SK-N-SH (cell line): ENCODE results near the gene RNF217. TPM values are rescaled to one million over a fixed set of nuclear protein-coding genes. Genes with fewer than 3 reads are reported as not detected.

Experiments used
- CTCF ChIA-PET: fragments of 300-600, 350-600 bp; formaldehyde crosslinking; extraction: SDS; loops from one replicate; lab custom pipeline; 2021; lab: Yijun Ruan, JAX
- POLR2A ChIA-PET: fragments of 350-600 bp; sonication (Branson Sonifier 250); formaldehyde crosslinking; extraction: SDS; loops from one replicate; lab custom pipeline; 2020; ENCODE audit warnings: antibody characterized with exemption, inconsistent platforms; lab: Yijun Ruan, JAX
- DNase-seq: peaks from one replicate; pipeline ENCODE4 v3.0.0; 2012
- H2AFZ ChIP-seq: fragments of 200-600 bp; sonication (generic); 2 replicates; pipeline ENCODE4 v1.8.1; 2016; ENCODE audit warnings: antibody characterized with exemption, mild to moderate bottlenecking, low read depth
- H3F3A ChIP-seq: fragments of 200-600 bp; sonication (generic); replicated peaks from 2 replicates; pipeline ENCODE3; 2016; ENCODE audit warnings: antibody characterized with exemption, mild to moderate bottlenecking; ENCODE audit not compliant: insufficient read depth
- H3K27ac ChIP-seq, 2 experiments: fragments of 200-500 bp in 1 of 2; fragments of 200-600 bp in 1 of 2; sonication (Bioruptor generic) in 1 of 2; sonication (generic), shearing (Covaris generic) in 1 of 2; 2 replicates each; pipeline versions ENCODE4 v1.5.1 to v1.6.1; 2014 to 2016; ENCODE audit warnings: low read depth in 2 of 2, inconsistent platforms in 1 of 2, low read length in 1 of 2, mild to moderate bottlenecking in 1 of 2, mixed read lengths in 1 of 2
- H3K27me3 ChIP-seq: fragments of 200-600 bp; sonication (generic), shearing (Covaris generic); 2 replicates; pipeline ENCODE4 v1.6.1; 2016; ENCODE audit warnings: mixed run types; ENCODE audit not compliant: insufficient read depth
- H3K36me3 ChIP-seq, 2 experiments: fragments of 200-500 bp in 1 of 2; fragments of 200-600 bp in 1 of 2; sonication (Bioruptor generic) in 1 of 2; sonication (generic) in 1 of 2; replicated peaks in 1 of 2; 2 replicates each; pipeline versions ENCODE3 to v1.5.1; 2014 to 2016; ENCODE audit warnings: low read length in 1 of 2, mild to moderate bottlenecking in 1 of 2; ENCODE audit not compliant: insufficient read depth in 2 of 2, control insufficient read depth in 1 of 2
- H3K4me1 ChIP-seq, 2 experiments: fragments of 200-500 bp in 1 of 2; fragments of 200-600 bp in 1 of 2; sonication (Bioruptor generic) in 1 of 2; sonication (generic), shearing (Covaris generic) in 1 of 2; 2 replicates each; pipeline versions ENCODE4 v1.5.1 to v1.6.1; 2014 to 2016; ENCODE audit warnings: low read depth in 1 of 2, low read length in 1 of 2, mixed run types in 1 of 2; ENCODE audit not compliant: insufficient read depth in 2 of 2, control insufficient read depth in 1 of 2
- H3K4me2 ChIP-seq: fragments of 200-600 bp; sonication (generic), shearing (Covaris generic); 2 replicates; pipeline ENCODE4 v1.6.1; 2017; ENCODE audit warnings: mixed run types
- H3K4me3 ChIP-seq, 2 experiments: fragments of 200-500 bp in 1 of 2; fragments of 200-600 bp in 1 of 2; sonication (Bioruptor generic) in 1 of 2; sonication (generic), shearing (Covaris generic) in 1 of 2; 2 replicates each; pipeline versions ENCODE4 v1.5.1 to v1.8.1; 2014 to 2016; ENCODE audit warnings: low read depth in 2 of 2, inconsistent platforms in 1 of 2, low read length in 1 of 2, mild to moderate bottlenecking in 1 of 2, mixed read lengths in 1 of 2, moderate library complexity in 1 of 2
- H3K79me2 ChIP-seq: fragments of 200-600 bp; sonication (generic); 2 replicates; pipeline ENCODE4 v1.8.1; 2017; ENCODE audit warnings: mild to moderate bottlenecking; ENCODE audit not compliant: insufficient read depth
- H3K9ac ChIP-seq: fragments of 200-600 bp; sonication (generic); 2 replicates; pipeline ENCODE4 v1.6.1; 2017; ENCODE audit warnings: mixed run types
- H3K9me2 ChIP-seq: fragments of 200-600 bp; sonication (generic); 2 replicates; pipeline ENCODE4 v1.6.1; 2017; ENCODE audit warnings: mixed run types
- H3K9me3 ChIP-seq: fragments of 200-600 bp; sonication (generic); 2 replicates; pipeline ENCODE4 v1.6.1; 2017; ENCODE audit warnings: mixed run types, mild to moderate bottlenecking, moderate library complexity
- H4K20me1 ChIP-seq: fragments of 200-600 bp; sonication (generic); 2 replicates; pipeline ENCODE4 v1.6.1; 2017; ENCODE audit warnings: mild to moderate bottlenecking, mixed run types; ENCODE audit not compliant: insufficient read depth
- CHD2 ChIP-seq: fragments of 150-350 bp; IDR thresholded peaks from 2 replicates; pipeline ENCODE4 v1.6.1; 2018; ENCODE audit warnings: low read length; ENCODE audit not compliant: partially characterized antibody
- FOXJ3 ChIP-seq: sonication (generic); formaldehyde crosslinking; IDR thresholded peaks from 2 replicates; pipeline ENCODE4 v1.5.1; 2020; ENCODE audit warnings: mild to moderate bottlenecking, missing genetic modification reagents
- FOXM1 ChIP-seq: IDR thresholded peaks from 2 replicates; pipeline ENCODE4 v1.4.0; 2012; ENCODE audit warnings: low read depth, mild to moderate bottlenecking
- GABPA ChIP-seq: IDR thresholded peaks from 2 replicates; pipeline ENCODE4 v1.4.0; 2012; ENCODE audit warnings: low read depth, mild to moderate bottlenecking
- IRF3 ChIP-seq: fragments of 150-350 bp; IDR thresholded peaks from 2 replicates; pipeline ENCODE4 v1.6.1; 2016; ENCODE audit warnings: mild to moderate bottlenecking, low read depth, low read length
- JUND ChIP-seq: IDR thresholded peaks from 2 replicates; pipeline ENCODE4 v1.4.0; 2012
- MAX ChIP-seq: IDR thresholded peaks from 2 replicates; pipeline ENCODE4 v1.4.0; 2012; ENCODE audit warnings: low read depth
- MEF2A ChIP-seq: IDR thresholded peaks from 2 replicates; pipeline ENCODE4 v1.4.0; 2012; ENCODE audit warnings: low read depth, borderline replicate concordance
- NFIC ChIP-seq: IDR thresholded peaks from 2 replicates; pipeline ENCODE4 v1.4.0; 2012; ENCODE audit warnings: borderline replicate concordance
- POLR2AphosphoS5 ChIP-seq: IDR thresholded peaks from 2 replicates; pipeline ENCODE4 v1.6.1; 2012; ENCODE audit warnings: low read depth, low read length
- RCOR1 ChIP-seq: fragments of 150-350 bp; IDR thresholded peaks from 2 replicates; pipeline ENCODE4 v1.6.1; 2017; ENCODE audit warnings: antibody characterized with exemption, low read length
- REST ChIP-seq: IDR thresholded peaks from 2 replicates; pipeline ENCODE4 v1.6.1; 2012; ENCODE audit warnings: mild to moderate bottlenecking, low read depth, low read length, moderate library complexity
- RFX5 ChIP-seq: IDR thresholded peaks from 2 replicates; pipeline ENCODE4 v1.6.1; 2012; ENCODE audit warnings: mild to moderate bottlenecking, improper control_type of control experiment, low read length
- RXRA ChIP-seq: IDR thresholded peaks from 2 replicates; pipeline ENCODE4 v1.4.0; 2012; ENCODE audit warnings: low read depth, mild to moderate bottlenecking, borderline replicate concordance
- SIN3A ChIP-seq: IDR thresholded peaks from 2 replicates; pipeline ENCODE4 v1.6.1; 2012; ENCODE audit warnings: low read depth, mild to moderate bottlenecking, low read length, moderate library complexity, borderline replicate concordance
- SMC3 ChIP-seq: IDR thresholded peaks from 2 replicates; pipeline ENCODE4 v1.6.1; 2012; ENCODE audit warnings: low read depth, low read length, improper control_type of control experiment
- TEAD4 ChIP-seq: IDR thresholded peaks from 2 replicates; pipeline ENCODE4 v1.4.0; 2012; ENCODE audit warnings: mild to moderate bottlenecking, borderline replicate concordance; ENCODE audit not compliant: insufficient read depth
- USF2 ChIP-seq: fragments of 150-350 bp; IDR thresholded peaks from 2 replicates; pipeline ENCODE4 v1.6.1; 2017; ENCODE audit warnings: antibody characterized with exemption, low read length, low read depth, borderline replicate concordance
- WGBS: methylation state at CpG from one replicate; pipeline ENCODE4 v1.1.6; 2017; ENCODE audit warnings: low lambda C conversion rate; 5-methylcytosine and 5-hydroxymethylcytosine counted together
- polyA plus RNA-seq, 3 experiments: library from polyadenylated mRNA; depleted of rRNA; stranded (reverse); fragments of >200 nt; gene quantifications; 2 replicates each; pipeline ENCODE4 v1.2.3, GENCODE V29; 2012
- TF ChIP-seq, protein P1 (sequence below): fragments of 200-600 bp; sonication (generic); IDR thresholded peaks from 2 replicates; pipeline ENCODE4 v1.6.1; 2017; ENCODE audit warnings: antibody characterized with exemption, mild to moderate bottlenecking, moderate library complexity

Gene RNF217
- polyA plus RNA-seq, 1 of the 3 experiments (the other 2 are of a cell fraction) = 0.28 TPM

DNA sequence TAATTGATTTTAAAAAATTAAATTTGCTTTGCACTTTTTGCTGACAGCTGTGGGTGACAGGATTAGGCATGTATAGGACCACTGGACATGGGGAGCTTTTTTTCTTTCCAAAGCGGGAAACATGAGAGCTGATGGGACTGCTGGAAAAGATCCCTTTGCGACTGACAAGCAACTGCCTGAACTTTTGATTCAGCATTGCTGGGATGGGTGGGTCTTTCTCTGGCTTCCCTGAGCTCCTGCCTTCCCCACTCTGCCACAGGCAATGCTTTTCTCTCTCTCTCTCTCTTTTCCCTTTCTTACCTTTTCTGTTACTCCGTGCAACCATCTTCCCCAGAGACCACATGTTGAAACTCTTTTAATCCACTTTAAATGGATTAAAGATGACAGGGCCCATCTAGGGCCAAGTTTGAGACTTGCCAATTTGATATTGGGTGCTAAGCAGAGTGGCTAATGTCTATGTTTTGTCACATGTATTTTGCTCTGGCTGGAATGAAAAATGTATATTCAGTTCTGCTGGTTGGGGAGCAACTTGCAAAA, 157.9 kb downstream of the RNF217 start:
- Histone ChIP-seq H3K4me3 (no peak overlapping the region), H3F3A (no peaks in the 10 kb centered on the region), H3K79me2 (no peaks in the 10 kb centered on the region), H3K9me3 (no peaks in the 10 kb centered on the region), H3K9me2 (no peaks in the 10 kb centered on the region), H3K4me2 (no peak overlapping the region), H3K4me1 (no peaks in the 10 kb centered on the region; a peak in 1 of 4 replicates), H4K20me1 (no peaks in the 10 kb centered on the region), H3K36me3 (no peaks in the 10 kb centered on the region), H3K9ac (no peak overlapping the region), H3K27me3 (no peaks in the 10 kb centered on the region; the same call in 1 of the 2 replicates), H3K27ac (no peak overlapping the region), H2AFZ (no peak overlapping the region)
- CTCF ChIA-PET = no interaction called here
- DNase-seq = no peak
- WGBS = 14% methylated on average over 3 of the region's 3 CpGs
- POLR2A ChIA-PET = no interaction called here
- TF ChIP-seq MEF2A = no peak
- TF ChIP-seq TEAD4 = no peak
- TF ChIP-seq USF2 = no peak
- TF ChIP-seq SMC3 = no peak
- TF ChIP-seq RCOR1 = no peak
- TF ChIP-seq MAX = no peak
- no peak for TF ChIP-seq NFIC
- no peak for TF ChIP-seq GABPA
- TF ChIP-seq RFX5 = no peak
- TF ChIP-seq FOXM1 = no peak
- no peak for TF ChIP-seq FOXJ3 (CRISPR knock-in tag)
- TF ChIP-seq IRF3 = no peak
- TF ChIP-seq SIN3A = no peak
- TF ChIP-seq JUND = no peak
- TF ChIP-seq, protein P1, sequence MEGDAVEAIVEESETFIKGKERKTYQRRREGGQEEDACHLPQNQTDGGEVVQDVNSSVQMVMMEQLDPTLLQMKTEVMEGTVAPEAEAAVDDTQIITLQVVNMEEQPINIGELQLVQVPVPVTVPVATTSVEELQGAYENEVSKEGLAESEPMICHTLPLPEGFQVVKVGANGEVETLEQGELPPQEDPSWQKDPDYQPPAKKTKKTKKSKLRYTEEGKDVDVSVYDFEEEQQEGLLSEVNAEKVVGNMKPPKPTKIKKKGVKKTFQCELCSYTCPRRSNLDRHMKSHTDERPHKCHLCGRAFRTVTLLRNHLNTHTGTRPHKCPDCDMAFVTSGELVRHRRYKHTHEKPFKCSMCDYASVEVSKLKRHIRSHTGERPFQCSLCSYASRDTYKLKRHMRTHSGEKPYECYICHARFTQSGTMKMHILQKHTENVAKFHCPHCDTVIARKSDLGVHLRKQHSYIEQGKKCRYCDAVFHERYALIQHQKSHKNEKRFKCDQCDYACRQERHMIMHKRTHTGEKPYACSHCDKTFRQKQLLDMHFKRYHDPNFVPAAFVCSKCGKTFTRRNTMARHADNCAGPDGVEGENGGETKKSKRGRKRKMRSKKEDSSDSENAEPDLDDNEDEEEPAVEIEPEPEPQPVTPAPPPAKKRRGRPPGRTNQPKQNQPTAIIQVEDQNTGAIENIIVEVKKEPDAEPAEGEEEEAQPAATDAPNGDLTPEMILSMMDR = no peak
- no peak for TF ChIP-seq RXRA
- no peak for TF ChIP-seq CHD2
- TF ChIP-seq REST = no peak
- TF ChIP-seq POLR2AphosphoS5 = no peak
